Ascending aorta (tissue), 2 donors: ENCODE data around the gene ANTXR1. TPM values are rescaled to one million over a fixed set of nuclear protein-coding genes. Genes with fewer than 3 reads are reported as not detected.

Source experiments
- DNase-seq, 2 donors: peaks; one replicate each; pipeline ENCODE4 v3.0.0-alpha.2; 2019; ENCODE audit warnings: low spot score in 2 of 2
- H3K27ac ChIP-seq, 2 donors: fragments of 200-600 bp; sonication (generic); one replicate each; pipeline ENCODE4 v1.5.1; 2016 to 2017; ENCODE audit warnings: mild to moderate bottlenecking in 1 of 2
- H3K27me3 ChIP-seq: fragments of 200-600 bp; sonication (generic); one replicate; pipeline ENCODE4 v1.5.1; 2017
- H3K36me3 ChIP-seq, 2 donors: fragments of 200-600 bp; sonication (generic); one replicate each; pipeline ENCODE4 v1.5.1; 2016
- H3K4me1 ChIP-seq, 2 donors: fragments of 200-600 bp; sonication (generic); one replicate each; pipeline ENCODE4 v1.5.1; 2016 to 2017; ENCODE audit warnings: mild to moderate bottlenecking in 1 of 2
- H3K4me3 ChIP-seq, 2 donors: fragments of 200-600 bp; sonication (generic); one replicate each; pipeline ENCODE4 v1.5.1; 2016 to 2017; ENCODE audit warnings: mild to moderate bottlenecking in 1 of 2
- H3K9me3 ChIP-seq, 2 donors: fragments of 200-600 bp; sonication (generic); one replicate each; pipeline ENCODE4 v1.5.1; 2016
- CTCF ChIP-seq, 3 experiments: fragments of 200-600 bp in 2 of 3; fragments of 450-650 bp in 1 of 3; sonication (generic) in 2 of 3; IDR thresholded peaks; one replicate each; pipeline ENCODE4 v1.5.1; 2016 to 2019; ENCODE audit warnings: antibody characterized with exemption in 3 of 3, mild to moderate bottlenecking in 1 of 3, moderate library complexity in 1 of 3
- intact Hi-C: fragments of 100-400 bp; cut with DNase I; formaldehyde crosslinking; loops from one replicate; pipeline ENCODE4 v1.15.1; 2023
- total RNA-seq: library from RNA; depleted of rRNA; stranded (reverse); fragments of >200 nt; gene quantifications from one replicate; pipeline ENCODE4 v1.1.0, GENCODE V29; 2016

Gene ANTXR1
- total RNA-seq, 1 donor from 2014 or later: 90.3 TPM

GRCh38 chr2:68978098-68978497 lies 34.9 kb upstream of the ANTXR1 start:
- Histone ChIP-seq H3K4me1 (peaks cover 0 to 3% of the 10 kb centered on the region in 2 donors), H3K4me3 (no peak overlapping the region), H3K36me3 (no peaks in the 10 kb centered on the region), H3K9me3 (no peaks in the 10 kb centered on the region), H3K27ac (no peak overlapping the region), H3K27me3 (no peaks in the 10 kb centered on the region)
- no peak for TF ChIP-seq CTCF (IDR thresholded peaks at IDR 0.05)
- intact Hi-C loops: no loop called here
- no peak for DNase-seq

GRCh38 chr2:68980956-68981355 lies 32.0 kb upstream of the ANTXR1 start:
- no peak overlapping the region for H3K27ac ChIP-seq
- intact Hi-C loops: no loop called here
- no peaks in the 10 kb centered on the region for H3K36me3 ChIP-seq
- H3K9me3 ChIP-seq: no peaks in the 10 kb centered on the region
- H3K4me3 ChIP-seq: no peak overlapping the region
- no peak for TF ChIP-seq CTCF (IDR thresholded peaks at IDR 0.05)
- no peaks in the 10 kb centered on the region for H3K4me1 ChIP-seq
- H3K27me3 ChIP-seq: no peaks in the 10 kb centered on the region
- DNase-seq: no peak

GRCh38 chr2:68987021-68987503 lies 25.9 kb upstream of the ANTXR1 start:
- Histone ChIP-seq H3K27me3 (no peaks in the 10 kb centered on the region), H3K36me3 (no peaks in the 10 kb centered on the region), H3K4me3 (no peak overlapping the region), H3K4me1 (no peaks in the 10 kb centered on the region), H3K9me3 (no peaks in the 10 kb centered on the region), H3K27ac (no peak overlapping the region)
- TF ChIP-seq CTCF (IDR thresholded peaks at IDR 0.05): no peak
- intact Hi-C loops: no loop called here
- DNase-seq: no peak

- Histone ChIP-seq H3K9me3 (no peaks in the 10 kb centered on the region), H3K27ac (no peak overlapping the region), H3K27me3 (no peaks in the 10 kb centered on the region), H3K36me3 (no peaks in the 10 kb centered on the region), H3K4me3 (no peak overlapping the region), H3K4me1 (no peaks in the 10 kb centered on the region)
- intact Hi-C loops: no loop called here
- DNase-seq: no peak
- no peak for TF ChIP-seq CTCF (IDR thresholded peaks at IDR 0.05)
These were observed 23.9 kb upstream of the ANTXR1 start for GRCh38 chr2:68989035-68989434.

GRCh38 chr2:68992341-68992740 lies 20.6 kb upstream of the ANTXR1 start:
- DNase-seq: no peak
- Histone ChIP-seq H3K27me3 (no peaks in the 10 kb centered on the region), H3K9me3 (no peaks in the 10 kb centered on the region), H3K4me3 (no peak overlapping the region), H3K4me1 (no peaks in the 10 kb centered on the region), H3K36me3 (no peaks in the 10 kb centered on the region), H3K27ac (no peak overlapping the region)
- intact Hi-C loops: no loop called here
- no peak for TF ChIP-seq CTCF (IDR thresholded peaks at IDR 0.05)

GRCh38 chr2:68992933-68993332 lies 20.0 kb upstream of the ANTXR1 start:
- Histone ChIP-seq H3K27ac (no peak overlapping the region), H3K4me1 (no peaks in the 10 kb centered on the region), H3K27me3 (no peaks in the 10 kb centered on the region), H3K4me3 (no peak overlapping the region), H3K36me3 (no peaks in the 10 kb centered on the region), H3K9me3 (no peaks in the 10 kb centered on the region)
- intact Hi-C loops: no loop called here
- DNase-seq: no peak
- no peak for TF ChIP-seq CTCF (IDR thresholded peaks at IDR 0.05)
